Endothelial cell of umbilical vein (primary cell): ENCODE results near the gene ZFAND2B. TPM values are rescaled to one million over a fixed set of nuclear protein-coding genes. Genes with fewer than 3 reads are reported as not detected.

Source experiments
- BruUV-seq: library from RNA; stranded (reverse); fragments of 400-500 nt; replicated peaks from 2 replicates; lab custom pipeline; 2021; lab: Mats Ljungman, UMichigan
- CTCF ChIA-PET: fragments of 300-600, 350-600 bp; sonication (Branson Sonifier 250); formaldehyde crosslinking; loops from one replicate; lab custom pipeline; 2021; ENCODE audit warnings: antibody characterized with exemption, inconsistent platforms; lab: Charles Lee
- POLR2A ChIA-PET: fragments of 300-600, 350-600 bp; sonication (Branson Sonifier 250); formaldehyde crosslinking; loops from one replicate; lab custom pipeline; 2021; ENCODE audit warnings: antibody characterized with exemption, inconsistent platforms; lab: Charles Lee
- DNase-seq: peaks from one replicate; pipeline ENCODE4 v3.0.0-alpha.2; 2011; ENCODE audit warnings: low read depth, low spot score
- FAIRE-seq: peaks from 2 replicates; lab custom pipeline; 2011; peaks lifted over from hg19 to GRCh38; lab: Jason Lieb, UNC
- H2AFZ ChIP-seq: 2 replicates; pipeline ENCODE4 v1.6.0; 2012; ENCODE audit warnings: low read depth, low read length, control low read depth, inconsistent platforms
- H3K27ac ChIP-seq: 2 replicates; pipeline ENCODE4 v1.5.1; 2011; ENCODE audit warnings: low read depth, mild to moderate bottlenecking, control low read depth, low read length, moderate library complexity; ENCODE audit not compliant: insufficient read depth
- H3K27me3 ChIP-seq, 2 experiments: 2 replicates each; pipeline versions ENCODE4 v1.6.0 to v1.6.1; 2011; ENCODE audit warnings: low read length in 2 of 2, mixed read lengths in 1 of 2; ENCODE audit not compliant: control insufficient read depth in 2 of 2, insufficient read depth in 2 of 2
- H3K36me3 ChIP-seq, 2 experiments: 2 replicates in 1 of 2; 3 replicates in 1 of 2; pipeline ENCODE4 v1.5.1; 2011; ENCODE audit warnings: low read length in 2 of 2, mild to moderate bottlenecking in 1 of 2, moderate library complexity in 1 of 2; ENCODE audit not compliant: control insufficient read depth in 2 of 2, insufficient read depth in 2 of 2; ENCODE audit errors: extremely low read depth in 1 of 2
- H3K4me1 ChIP-seq: 3 replicates; pipeline ENCODE4 v1.5.1; 2011; ENCODE audit warnings: mild to moderate bottlenecking, low read length; ENCODE audit not compliant: control insufficient read depth, insufficient read depth; ENCODE audit errors: extremely low read depth
- H3K4me2 ChIP-seq: 2 replicates; pipeline ENCODE4 v1.6.1; 2011; ENCODE audit warnings: low read length, control low read depth, mixed read lengths; ENCODE audit not compliant: insufficient read depth
- H3K4me3 ChIP-seq, 3 experiments: fragments of 200-600 bp in 1 of 3; sonication (generic), shearing (Covaris generic) in 1 of 3; replicated peaks in 1 of 3; 2 replicates each; pipeline ENCODE4 v1.5.1; 2011 to 2016; ENCODE audit warnings: control low read depth in 3 of 3, low read length in 3 of 3, mild to moderate bottlenecking in 2 of 3, inconsistent platforms in 1 of 3, low read depth in 1 of 3, moderate library complexity in 1 of 3; ENCODE audit not compliant: insufficient read depth in 1 of 3
- H3K79me2 ChIP-seq: 2 replicates; pipeline ENCODE4 v1.6.0; 2012; ENCODE audit warnings: low read length, inconsistent platforms; ENCODE audit not compliant: control insufficient read depth, insufficient read depth
- H3K9ac ChIP-seq: replicated peaks from 2 replicates; pipeline ENCODE3; 2011; ENCODE audit warnings: low read length, control low read depth; ENCODE audit not compliant: insufficient read depth; ENCODE audit errors: extremely low read depth
- H3K9me1 ChIP-seq: replicated peaks from 3 replicates; pipeline ENCODE4 v1.6.0; 2011; ENCODE audit warnings: mild to moderate bottlenecking, low read length; ENCODE audit not compliant: control insufficient read depth, insufficient read depth; ENCODE audit errors: extremely low read depth
- H3K9me3 ChIP-seq: replicated peaks from 2 replicates; pipeline ENCODE4 v1.5.1; 2012; ENCODE audit warnings: low read length, inconsistent platforms; ENCODE audit not compliant: control insufficient read depth, insufficient read depth
- H4K20me1 ChIP-seq: replicated peaks from 2 replicates; pipeline ENCODE3; 2011; ENCODE audit warnings: mild to moderate bottlenecking, low read length; ENCODE audit not compliant: control insufficient read depth, insufficient read depth; ENCODE audit errors: extremely low read depth
- EZH2 ChIP-seq: IDR thresholded peaks from 2 replicates; pipeline ENCODE4 v1.6.1; 2012; ENCODE audit warnings: borderline replicate concordance, low read depth, mild to moderate bottlenecking, moderate library complexity, low read length, inconsistent platforms; ENCODE audit not compliant: severe bottlenecking
- FOS ChIP-seq: IDR thresholded peaks from 2 replicates; pipeline ENCODE4 v1.6.1; 2011; ENCODE audit warnings: mild to moderate bottlenecking, low read length, moderate library complexity, borderline replicate concordance; ENCODE audit not compliant: insufficient read depth
- GATA2 ChIP-seq: IDR thresholded peaks from 2 replicates; pipeline ENCODE4 v1.7.0; 2011; ENCODE audit warnings: low read depth, mild to moderate bottlenecking, moderate library complexity, mixed read lengths, low read length; ENCODE audit not compliant: insufficient read length, insufficient read depth
- JUN ChIP-seq: IDR thresholded peaks from 2 replicates; pipeline ENCODE4 v1.6.1; 2011; ENCODE audit warnings: borderline replicate concordance, low read depth; ENCODE audit not compliant: insufficient read length, insufficient read depth
- MYC ChIP-seq: IDR thresholded peaks from one replicate; pipeline ENCODE4 v1.6.1; 2011; ENCODE audit warnings: mild to moderate bottlenecking, low read depth, low read length
- POLR2A ChIP-seq: IDR thresholded peaks from 2 replicates; pipeline ENCODE4 v1.6.1; 2012; ENCODE audit warnings: low read depth, mild to moderate bottlenecking, control low read depth, low read length
- POLR2AphosphoS5 ChIP-seq: IDR thresholded peaks from 2 replicates; pipeline ENCODE4 v1.6.1; 2012; ENCODE audit warnings: low read depth, mild to moderate bottlenecking, control low read depth, low read length, moderate library complexity; ENCODE audit not compliant: insufficient read depth
- dilution Hi-C: fragments of 300-500 bp; cut with MboI; formaldehyde crosslinking; loops from one replicate; pipeline ENCODE4 v1.15.0; 2019; ENCODE audit warnings: low sequenced_read_pairs; ENCODE audit not compliant: extremely low pct_ligation_motif_present
- intact Hi-C: fragments of 100-400 bp; cut with micrococcal nuclease; formaldehyde crosslinking; loops from one replicate; pipeline ENCODE4 v1.10.0; 2022
- polyA plus RNA-seq, 4 experiments: library from polyadenylated mRNA; depleted of rRNA in 3 of 4; stranded (reverse) in 3 of 4; unstranded in 1 of 4; fragments of >200 nt; gene quantifications; 2 replicates each; pipeline versions ENCODE4 v1.2.1 to v1.2.3, GENCODE V29; 2011 to 2012; ENCODE audit warnings: missing spikeins in 1 of 4
- total RNA-seq: library from RNA; stranded (reverse); gene quantifications from 2 replicates; pipeline ENCODE4 v1.2.3, GENCODE V29; 2021
- TF ChIP-seq, protein P1 (sequence below), 2 donors: IDR thresholded peaks; 1 replicate in 1 of 2; 2 replicates in 1 of 2; pipeline ENCODE4 v1.5.1; 2011; ENCODE audit warnings: low read length in 2 of 2, mild to moderate bottlenecking in 2 of 2, moderate library complexity in 2 of 2, control low read depth in 1 of 2, inconsistent platforms in 1 of 2, low read depth in 1 of 2; ENCODE audit not compliant: insufficient read depth in 1 of 2; ENCODE audit errors: extremely low read depth in 1 of 2
- TF ChIP-seq, protein P2 (sequence below): IDR thresholded peaks from 2 replicates; pipeline ENCODE4 v1.6.1; 2011; ENCODE audit not compliant: insufficient read depth, insufficient read length

ZFAND2B gene
- total and polyA plus RNA-seq, 2 donors (not counting 3 experiments of a cell fraction or from before 2014, with no cell fraction given), result 23.3 to 52.0 TPM

DNA sequence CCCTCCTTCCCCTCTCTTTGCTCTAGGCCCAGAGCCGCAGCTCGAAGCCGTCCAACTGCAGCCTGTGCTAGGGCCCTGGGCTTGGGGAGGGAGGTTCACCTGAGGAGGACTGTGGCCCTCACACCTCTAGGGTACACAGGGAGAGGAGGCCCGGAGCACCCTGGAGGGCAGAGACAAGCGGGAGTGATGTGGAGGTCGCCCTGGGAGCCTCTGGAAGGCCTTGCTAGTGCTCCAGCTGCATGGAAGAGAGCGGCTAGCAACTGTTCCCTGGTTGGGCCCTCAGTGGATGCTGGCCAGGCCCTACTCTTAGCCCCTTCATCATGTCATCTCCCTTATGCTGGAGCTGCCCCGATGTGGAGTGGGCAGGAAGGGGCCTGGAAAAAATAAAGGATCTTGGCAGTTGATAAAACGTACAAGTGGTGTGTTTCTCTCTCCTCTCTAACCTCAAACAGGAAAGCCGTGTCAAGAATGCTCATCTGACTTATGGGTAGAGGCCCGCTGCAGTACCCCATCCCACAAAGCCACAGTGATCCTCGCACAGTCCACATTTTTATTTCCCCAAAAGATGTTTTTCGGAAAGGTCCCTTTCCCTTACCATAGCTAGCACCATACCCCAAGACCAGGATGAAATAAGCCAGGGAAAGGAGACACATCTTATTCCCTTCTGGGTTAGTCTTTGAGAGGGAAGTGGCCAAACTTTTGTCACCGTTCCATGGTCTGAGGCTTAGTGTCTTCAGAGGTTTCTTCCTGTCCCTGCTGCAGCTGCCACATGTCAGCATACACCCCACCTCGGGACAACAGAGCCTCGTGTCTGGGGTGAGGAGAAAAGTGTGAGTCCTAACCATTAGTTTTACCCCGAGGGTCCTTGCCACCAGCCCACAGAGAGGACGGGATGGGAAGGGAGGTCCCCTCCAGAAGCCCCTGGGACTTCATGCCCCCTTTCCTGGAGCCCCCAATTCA lies 2.9 kb downstream of the ZFAND2B start:
- Histone ChIP-seq H4K20me1 (no peaks in the 10 kb centered on the region), H3K79me2 (no peaks in the 10 kb centered on the region), H3K9me1 (no peaks in the 10 kb centered on the region), H3K9me3 (no peaks in the 10 kb centered on the region), H3K4me2 (no peak overlapping the region), H3K36me3 (peaks cover under 1 to 13% of the 10 kb centered on the region in 2 experiments), H2AFZ (no peak overlapping the region), H3K27me3 (no peaks in the 10 kb centered on the region), H3K4me3 (no peak overlapping the region), H3K4me1 (peaks cover 18% of the 10 kb centered on the region), H3K27ac (no peak overlapping the region), H3K9ac (no peak overlapping the region)
- DNase-seq, result no peak
- TF ChIP-seq FOS, result no peak
- TF ChIP-seq MYC, result no peak
- no peak for TF ChIP-seq EZH2
- TF ChIP-seq, protein P1, sequence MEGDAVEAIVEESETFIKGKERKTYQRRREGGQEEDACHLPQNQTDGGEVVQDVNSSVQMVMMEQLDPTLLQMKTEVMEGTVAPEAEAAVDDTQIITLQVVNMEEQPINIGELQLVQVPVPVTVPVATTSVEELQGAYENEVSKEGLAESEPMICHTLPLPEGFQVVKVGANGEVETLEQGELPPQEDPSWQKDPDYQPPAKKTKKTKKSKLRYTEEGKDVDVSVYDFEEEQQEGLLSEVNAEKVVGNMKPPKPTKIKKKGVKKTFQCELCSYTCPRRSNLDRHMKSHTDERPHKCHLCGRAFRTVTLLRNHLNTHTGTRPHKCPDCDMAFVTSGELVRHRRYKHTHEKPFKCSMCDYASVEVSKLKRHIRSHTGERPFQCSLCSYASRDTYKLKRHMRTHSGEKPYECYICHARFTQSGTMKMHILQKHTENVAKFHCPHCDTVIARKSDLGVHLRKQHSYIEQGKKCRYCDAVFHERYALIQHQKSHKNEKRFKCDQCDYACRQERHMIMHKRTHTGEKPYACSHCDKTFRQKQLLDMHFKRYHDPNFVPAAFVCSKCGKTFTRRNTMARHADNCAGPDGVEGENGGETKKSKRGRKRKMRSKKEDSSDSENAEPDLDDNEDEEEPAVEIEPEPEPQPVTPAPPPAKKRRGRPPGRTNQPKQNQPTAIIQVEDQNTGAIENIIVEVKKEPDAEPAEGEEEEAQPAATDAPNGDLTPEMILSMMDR (IDR thresholded peaks at IDR 0.05; ENCODE audit: extremely low read depth in 1 of 2, insufficient read depth in 1 of 2, low read depth in 1 of 2, low read length in 2 of 2), result no peak
- no peak for TF ChIP-seq GATA2
- no peak for TF ChIP-seq JUN
- no peak for TF ChIP-seq POLR2A
- TF ChIP-seq, protein P2, sequence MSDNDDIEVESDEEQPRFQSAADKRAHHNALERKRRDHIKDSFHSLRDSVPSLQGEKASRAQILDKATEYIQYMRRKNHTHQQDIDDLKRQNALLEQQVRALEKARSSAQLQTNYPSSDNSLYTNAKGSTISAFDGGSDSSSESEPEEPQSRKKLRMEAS, result no peak
- TF ChIP-seq POLR2AphosphoS5, result no peak
- FAIRE-seq, result no peak
- no TSS peak for BruUV-seq
- CTCF ChIA-PET, result interaction anchor here (1.4 to 1.7 kb wide), 2 partner anchors 46 to 85 kb away, joined by 3 to 6 read pairs; no protein-coding TSS in a partner anchor
- intact Hi-C loops (no loop called here), dilution Hi-C loops (no loop called here)
- POLR2A ChIA-PET, result no interaction called here
